Kidney capillary endothelial cell (primary cell): ENCODE data around the gene ACSL3.
"Not testable (repeated sequence)": the region's sequence is repeated elsewhere in the genome, so short reads cannot be mapped to it uniquely, and the experiment has no call there.

Source experiments
- DNase-seq: peaks from one replicate; pipeline ENCODE4 v3.0.0-alpha.2; 2018; ENCODE audit warnings: low spot score

The ACSL3 gene

DNA sequence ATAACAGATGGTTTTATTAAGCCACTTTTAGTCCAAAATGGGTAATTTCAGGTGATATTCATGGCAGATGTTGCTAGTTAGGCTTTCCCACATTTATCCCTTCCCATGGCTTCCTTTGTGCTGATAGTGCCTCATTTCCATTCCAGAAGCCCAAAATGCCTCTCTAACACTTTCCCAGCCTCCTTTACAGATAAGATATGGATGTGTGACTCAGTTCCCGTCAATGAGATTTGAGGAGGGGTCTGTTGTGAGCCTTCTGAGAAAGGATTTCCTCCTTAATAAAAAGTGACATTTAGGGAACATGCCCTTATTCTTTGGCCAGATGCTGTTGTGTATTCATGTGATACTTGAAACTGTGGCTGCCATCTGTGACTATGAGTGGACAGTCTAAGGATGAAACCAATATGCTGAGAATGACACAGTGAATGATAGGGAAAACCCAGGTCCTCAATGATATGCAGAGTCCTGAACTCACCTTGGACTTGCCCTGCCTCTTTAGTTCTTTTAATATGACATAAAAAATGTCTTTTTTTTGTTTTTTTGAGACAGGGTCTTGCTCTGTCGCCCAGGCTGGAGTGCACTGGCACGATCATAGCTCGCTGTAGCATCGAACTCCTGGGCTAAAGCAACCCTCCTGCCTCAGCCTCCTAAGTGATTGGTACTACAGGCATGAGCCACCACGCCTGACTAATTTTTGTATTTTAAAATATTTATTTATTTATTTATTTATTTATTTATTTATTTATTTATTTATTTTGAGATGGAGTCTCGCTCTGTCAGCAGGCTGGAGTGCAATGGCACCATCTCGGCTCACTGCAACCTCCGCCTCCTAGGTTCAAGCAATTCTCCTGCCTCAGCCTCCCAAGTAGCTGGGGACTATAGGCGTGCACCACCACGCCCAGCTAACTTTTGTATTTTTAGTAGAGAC is 5.8 kb upstream of the ACSL3 start:
- no peak for DNase-seq

- DNase-seq: peak; percentile 57
Measured at GRCh38 chr2:222859786-222860612, 837 bp upstream of the ACSL3 start.

- DNase-seq: peak; percentile 16
Measured at GRCh38 chr2:222861411-222862105, 722 bp downstream of the ACSL3 start.

DNA sequence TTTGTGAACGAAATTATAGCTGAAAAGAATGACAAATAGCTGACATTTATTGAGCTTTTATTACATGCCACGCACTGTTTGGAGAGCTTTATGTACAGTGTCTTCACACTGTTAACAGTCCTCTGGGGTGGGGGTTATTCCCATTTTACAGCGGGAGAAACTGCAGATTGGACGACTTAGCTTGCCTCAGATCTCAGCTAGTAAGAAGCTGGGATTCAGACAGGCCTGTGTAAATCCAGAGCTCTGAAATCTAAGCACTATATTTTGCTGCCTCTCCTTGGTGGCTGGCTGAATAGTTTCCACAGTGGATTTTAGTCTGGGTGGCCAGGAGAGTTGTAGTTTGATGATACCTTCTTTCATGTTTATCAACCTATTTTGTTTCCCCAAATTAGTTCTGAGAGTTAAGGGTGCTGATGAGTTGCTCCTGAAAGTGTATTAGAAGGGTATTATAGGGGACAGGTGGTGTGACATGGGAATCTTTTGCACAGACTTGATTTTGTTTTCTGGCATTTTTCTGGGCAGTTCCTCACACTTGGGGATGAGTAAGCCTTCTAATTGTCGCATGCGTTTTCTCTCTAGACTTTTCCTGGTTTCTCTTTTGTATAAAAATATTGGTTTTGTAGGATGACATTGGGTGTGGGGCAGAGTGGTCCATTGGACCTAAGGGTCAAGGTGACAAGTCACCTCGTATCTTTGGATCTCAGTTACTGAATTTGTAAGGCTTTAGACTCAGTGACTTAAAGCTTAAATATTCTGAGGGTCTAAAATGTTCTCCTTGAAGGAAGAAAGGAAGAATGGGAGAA is 1.5 kb downstream of the ACSL3 start:
- DNase-seq: peak; percentile 16

DNA sequence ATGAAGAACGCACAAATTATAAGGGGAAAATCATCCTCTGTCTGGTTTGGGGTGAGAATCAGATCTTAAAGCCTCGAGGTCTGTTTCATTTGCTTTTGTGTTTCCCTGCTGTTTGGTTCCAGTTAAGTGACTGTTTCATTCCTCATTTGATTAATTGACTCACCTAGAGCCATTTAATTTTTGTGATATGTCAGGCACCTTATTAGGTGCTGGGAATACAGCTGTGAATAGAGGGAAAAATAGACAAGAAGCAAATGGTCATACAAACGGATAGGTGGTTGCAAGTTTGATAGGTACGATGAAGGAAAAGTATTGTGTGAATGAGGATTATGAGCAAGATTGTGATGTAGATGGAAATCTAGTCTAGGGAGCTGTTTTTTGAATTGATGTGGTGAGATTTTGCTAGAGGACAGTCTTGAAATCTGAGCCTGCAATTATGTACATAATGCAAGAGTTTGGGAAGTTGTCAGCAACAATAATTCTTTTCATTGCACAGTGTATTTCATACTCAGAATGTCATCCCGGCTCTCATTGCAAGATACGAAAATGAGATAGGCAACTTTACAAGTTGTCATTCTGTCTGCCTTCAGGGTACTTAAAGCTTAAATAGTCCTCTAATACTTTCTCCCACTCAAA is 2.2 kb downstream of the ACSL3 start:
- no peak for DNase-seq

DNA sequence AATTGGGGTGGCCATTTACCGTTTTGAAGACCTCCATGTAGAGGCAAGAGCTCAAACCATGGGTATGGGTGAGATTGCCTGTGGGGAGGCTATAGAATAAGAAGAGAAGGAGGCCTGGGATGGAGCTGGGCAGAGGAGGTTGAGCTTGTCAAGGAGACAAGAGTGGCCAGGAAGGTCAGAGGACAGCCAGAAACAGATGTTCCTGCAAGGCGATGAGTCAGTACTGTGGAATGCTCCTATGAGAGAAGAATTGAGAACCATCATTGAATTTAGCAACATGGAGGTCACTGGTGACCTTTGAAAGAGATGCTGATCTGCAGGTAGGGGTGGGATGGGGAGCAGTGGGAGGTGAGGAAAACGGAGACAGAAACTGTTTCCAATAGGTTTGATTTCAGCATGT is 3.5 kb downstream of the ACSL3 start:
- DNase-seq: peak; percentile 78

- no peak for DNase-seq
Measured at GRCh38 chr2:222865301-222865700, 4.5 kb downstream of the ACSL3 start.

DNA sequence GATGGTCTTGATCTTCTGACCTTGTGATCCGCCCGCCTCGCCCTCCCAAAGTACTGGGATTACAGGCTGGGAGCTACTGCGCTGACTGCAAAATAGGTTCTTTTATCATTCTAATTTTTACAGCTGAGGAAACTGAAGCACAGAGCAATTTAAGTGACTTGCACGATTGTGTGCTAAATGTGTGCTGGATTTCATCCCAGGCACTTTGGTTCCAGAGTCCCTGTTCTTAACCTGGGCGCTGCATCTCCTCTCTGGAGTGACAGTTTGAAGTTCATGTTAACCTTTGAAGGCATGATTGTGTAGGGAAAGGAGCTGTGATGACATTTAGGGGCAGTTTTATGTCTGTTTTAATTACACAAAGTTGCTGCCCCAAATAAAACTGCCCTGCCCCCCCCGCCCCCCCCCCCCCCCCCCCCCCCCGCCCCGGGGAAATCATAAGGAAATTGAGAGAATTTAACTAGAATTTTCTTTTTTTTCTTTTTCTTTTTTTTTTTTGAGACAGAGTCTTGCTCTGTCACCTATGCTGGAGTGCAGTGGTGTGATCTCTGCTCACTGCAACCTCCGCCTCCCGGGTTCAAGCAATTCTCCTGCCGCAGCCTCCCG is 5.6 kb downstream of the ACSL3 start:
- no peak for DNase-seq

- DNase-seq: not testable (repeated sequence)
Measured at GRCh38 chr2:222868560-222869251, 7.9 kb downstream of the ACSL3 start.

- no peak for DNase-seq
Measured at GRCh38 chr2:222869252-222869560, 8.4 kb downstream of the ACSL3 start.

- DNase-seq: no peak
Measured at GRCh38 chr2:222871291-222871690, 10.5 kb downstream of the ACSL3 start.

- DNase-seq: no peak
Measured at GRCh38 chr2:222872551-222872950, 11.7 kb downstream of the ACSL3 start.

GRCh38 chr2:222875482-222875881 is 14.6 kb downstream of the ACSL3 start:
- no peak for DNase-seq

DNA sequence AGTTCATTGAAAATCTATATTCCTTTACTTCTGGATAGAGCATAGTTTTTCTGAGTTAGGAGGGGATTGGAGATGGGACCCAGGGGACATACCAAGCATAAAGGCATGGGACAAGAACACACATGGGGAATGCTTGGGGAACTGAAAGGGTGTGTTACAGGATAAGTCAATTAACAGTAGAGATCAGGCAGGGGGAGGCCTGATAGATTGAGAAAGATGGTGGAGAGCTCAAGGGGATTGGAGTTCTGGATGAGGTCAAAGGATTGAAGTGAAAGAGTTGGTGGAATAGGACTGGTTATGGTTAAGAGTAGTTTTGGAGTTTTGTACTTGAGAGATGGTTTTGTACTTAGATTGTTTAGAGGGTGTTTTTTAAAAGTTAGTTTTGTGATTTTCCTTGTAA is 16.1 kb downstream of the ACSL3 start:
- no peak for DNase-seq

DNA sequence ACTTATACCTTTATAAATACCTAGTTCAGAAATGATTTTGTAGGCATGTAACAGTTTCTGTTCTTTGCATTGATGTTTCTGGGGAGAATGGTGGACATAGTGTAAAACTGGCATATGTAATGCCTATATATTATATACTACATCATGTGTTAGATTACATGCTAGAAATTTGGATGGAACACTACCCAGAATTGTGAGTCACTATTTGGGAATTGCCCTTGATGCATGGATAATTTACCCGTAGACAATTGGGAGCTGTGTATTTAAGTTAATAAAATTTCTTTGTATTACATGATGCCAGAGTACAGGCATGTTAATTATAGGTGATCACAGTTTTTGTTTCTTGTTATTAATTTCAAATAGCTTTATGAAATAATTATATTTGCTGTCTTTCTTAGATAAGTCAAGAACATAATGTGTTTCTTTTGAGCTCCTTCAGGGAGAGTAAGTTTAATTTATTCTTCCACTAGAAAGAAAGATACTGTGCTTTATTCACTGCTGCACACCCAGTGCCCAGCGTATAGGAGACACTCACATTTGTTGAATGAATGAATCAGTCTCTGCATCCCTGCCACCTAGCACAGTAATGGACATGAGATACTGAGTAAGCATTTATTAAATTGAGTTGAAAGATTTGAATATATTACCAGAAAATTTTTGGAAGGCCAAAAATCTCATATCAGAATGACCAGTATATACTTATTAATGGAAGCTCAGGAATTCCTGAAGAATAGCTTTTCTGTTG is 16.9 kb downstream of the ACSL3 start:
- no peak for DNase-seq

DNA sequence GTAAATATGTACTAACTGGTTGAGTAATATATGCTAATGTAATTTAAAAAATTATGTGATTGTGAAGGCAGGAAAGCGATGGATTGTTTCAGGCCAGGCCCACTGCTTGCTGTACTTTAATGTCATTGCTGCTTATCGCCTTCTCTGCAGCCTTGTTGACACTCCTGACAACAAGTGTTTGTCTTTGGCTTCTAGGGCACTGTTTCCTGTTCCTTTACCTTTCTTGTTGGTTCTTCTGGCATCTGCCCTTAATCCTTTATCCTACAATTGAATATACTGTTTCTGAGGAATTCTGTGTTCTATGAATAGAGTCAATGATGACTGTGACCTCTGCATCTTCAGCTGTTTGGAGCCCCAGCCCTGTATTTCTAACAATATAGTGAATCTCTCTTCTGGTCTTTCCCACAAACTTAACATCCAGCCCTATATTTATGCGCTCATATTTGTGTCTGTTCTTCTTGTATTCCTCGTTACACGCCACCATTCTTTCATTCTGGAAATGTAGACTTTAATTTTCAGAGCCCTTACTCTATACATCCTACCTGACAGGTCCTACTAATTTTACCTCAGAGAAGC is 17.6 kb downstream of the ACSL3 start:
- no peak for DNase-seq

GRCh38 chr2:222878877-222879603 is 18.2 kb downstream of the ACSL3 start:
- DNase-seq: peak; percentile 21

- DNase-seq: no peak
Measured at GRCh38 chr2:222879604-222879933, 18.7 kb downstream of the ACSL3 start.
